ENCODE data around the gene DPRX. TPM values are rescaled to one million over a fixed set of nuclear protein-coding genes. Genes with fewer than 3 reads are reported as not detected.
A peak's percentile ranks its signal among the peaks of the same experiment; 100 is the strongest.

Gene DPRX
- total and polyA plus RNA-seq, 2 of the 13 experiments (the other 11 are each of a cell fraction or from before 2014, with no cell fraction given) = not detected

DNA sequence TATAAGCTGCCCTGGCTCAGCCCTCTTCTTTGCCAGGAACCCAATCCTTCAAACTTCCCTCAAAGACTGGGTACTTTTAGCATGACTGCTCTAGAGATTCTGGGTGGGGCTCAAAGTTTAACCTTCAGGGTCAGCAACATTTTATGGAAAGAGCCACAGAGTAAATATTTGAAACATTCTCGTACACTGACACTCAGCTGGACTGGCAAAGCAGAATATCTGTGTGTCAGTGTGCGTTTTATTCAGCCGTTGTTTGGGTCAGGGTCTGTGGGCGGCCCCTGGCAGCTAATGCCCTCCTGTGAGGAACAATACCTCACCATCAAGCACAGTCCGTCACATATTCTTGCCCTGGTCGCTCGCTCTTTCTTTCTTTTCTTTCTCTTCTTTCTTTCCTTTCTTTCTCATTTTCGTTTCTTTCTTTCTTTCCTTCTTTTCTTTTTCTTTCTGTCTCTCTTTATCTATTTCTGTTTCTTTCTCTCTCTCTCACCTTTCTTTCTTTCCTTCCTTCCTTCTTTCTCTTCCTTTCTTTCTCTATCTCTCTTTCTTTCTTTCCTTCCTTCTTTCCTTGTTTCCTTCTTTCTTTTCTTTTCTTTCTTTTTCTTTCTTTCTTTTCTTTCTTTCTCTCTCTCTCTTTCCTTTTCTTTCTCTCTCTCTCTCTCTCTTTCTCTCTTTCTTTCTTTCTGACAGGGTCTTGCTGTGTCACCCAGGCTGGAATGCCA lies 10.7 kb downstream of the DPRX start (continued):
- TF ChIP-seq HOMEZ (CRISPR knock-in tag; IDR thresholded peaks at IDR 0.05; ENCODE audit: low read depth) (0 out of 2 replicates have a peak, but pooled peaks have one; percentile 18), MBNL3 (CRISPR knock-in tag; conservative IDR thresholded peaks at IDR 0.05) (no peak), ARNTL (CRISPR knock-in tag; IDR thresholded peaks at IDR 0.05) (0 out of 2 replicates have a peak, but pooled peaks have one; percentile 40), GLI4 (CRISPR knock-in tag; IDR thresholded peaks at IDR 0.05; ENCODE audit: borderline replicate concordance) (no peak), ZNF326 (CRISPR knock-in tag; IDR thresholded peaks at IDR 0.05; ENCODE audit: borderline replicate concordance) (no peak), TAF15 (IDR thresholded peaks at IDR 0.05; ENCODE audit: low read depth, low read length, poor library complexity, severe bottlenecking) (no peak), HMGA1 (CRISPR knock-in tag; conservative IDR thresholded peaks at IDR 0.05) (no peak), ZNF839 (CRISPR knock-in tag; IDR thresholded peaks at IDR 0.05; ENCODE audit: borderline replicate concordance) (no peak), ELF4 (CRISPR knock-in tag; IDR thresholded peaks at IDR 0.05; ENCODE audit: borderline replicate concordance) (no peak), ZBTB38 (CRISPR knock-in tag; IDR thresholded peaks at IDR 0.05) (0 out of 2 replicates have a peak, but pooled peaks have one; percentile 18), MED13 (CRISPR knock-in tag; IDR thresholded peaks at IDR 0.05) (no peak), GATAD2A (CRISPR knock-in tag; IDR thresholded peaks at IDR 0.05) (peak; percentile 67), ZBTB3 (CRISPR knock-in tag; IDR thresholded peaks at IDR 0.05; ENCODE audit: borderline replicate concordance, low read depth) (no peak), MIER2 (CRISPR knock-in tag; IDR thresholded peaks at IDR 0.05) (peak; percentile 28; the same call in 1 of the 2 replicates), PBX2 (CRISPR knock-in tag; IDR thresholded peaks at IDR 0.05) (no peak), ZBTB7A (CRISPR knock-in tag; IDR thresholded peaks at IDR 0.05) (0 out of 2 replicates have a peak, but pooled peaks have one; percentile 36), RCOR2 (CRISPR knock-in tag; IDR thresholded peaks at IDR 0.05) (0 out of 2 replicates have a peak, but pooled peaks have one; percentile 14), HDAC2 (CRISPR knock-in tag; IDR thresholded peaks at IDR 0.05) (peak; percentile 54), SOX5 (CRISPR knock-in tag; IDR thresholded peaks at IDR 0.05; ENCODE audit: borderline replicate concordance) (peak; percentile 62; the same call in 1 of the 2 replicates), STAT6 (CRISPR knock-in tag; IDR thresholded peaks at IDR 0.05; ENCODE audit: borderline replicate concordance) (0 out of 2 replicates have a peak, but pooled peaks have one; percentile 26), ELF1 (CRISPR knock-in tag; IDR thresholded peaks at IDR 0.05) (no peak)
- TF ChIP-seq, protein P1, sequence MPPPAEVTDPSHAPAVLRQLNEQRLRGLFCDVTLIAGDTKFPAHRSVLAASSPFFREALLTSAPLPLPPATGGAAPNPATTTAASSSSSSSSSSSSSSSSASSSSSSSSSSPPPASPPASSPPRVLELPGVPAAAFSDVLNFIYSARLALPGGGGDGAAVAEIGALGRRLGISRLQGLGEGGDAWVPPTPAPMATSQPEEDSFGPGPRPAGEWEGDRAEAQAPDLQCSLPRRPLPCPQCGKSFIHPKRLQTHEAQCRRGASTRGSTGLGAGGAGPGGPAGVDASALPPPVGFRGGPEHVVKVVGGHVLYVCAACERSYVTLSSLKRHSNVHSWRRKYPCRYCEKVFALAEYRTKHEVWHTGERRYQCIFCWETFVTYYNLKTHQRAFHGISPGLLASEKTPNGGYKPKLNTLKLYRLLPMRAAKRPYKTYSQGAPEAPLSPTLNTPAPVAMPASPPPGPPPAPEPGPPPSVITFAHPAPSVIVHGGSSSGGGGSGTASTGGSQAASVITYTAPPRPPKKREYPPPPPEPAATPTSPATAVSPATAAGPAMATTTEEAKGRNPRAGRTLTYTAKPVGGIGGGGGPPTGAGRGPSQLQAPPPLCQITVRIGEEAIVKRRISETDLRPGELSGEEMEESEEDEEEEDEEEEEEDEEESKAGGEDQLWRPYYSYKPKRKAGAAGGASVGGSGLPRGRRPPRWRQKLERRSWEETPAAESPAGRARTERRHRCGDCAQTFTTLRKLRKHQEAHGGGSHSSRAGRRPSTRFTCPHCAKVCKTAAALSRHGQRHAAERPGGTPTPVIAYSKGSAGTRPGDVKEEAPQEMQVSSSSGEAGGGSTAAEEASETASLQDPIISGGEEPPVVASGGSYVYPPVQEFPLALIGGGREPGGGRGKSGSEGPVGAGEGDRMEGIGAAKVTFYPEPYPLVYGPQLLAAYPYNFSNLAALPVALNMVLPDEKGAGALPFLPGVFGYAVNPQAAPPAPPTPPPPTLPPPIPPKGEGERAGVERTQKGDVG (CRISPR knock-in tag; IDR thresholded peaks at IDR 0.05; ENCODE audit: borderline replicate concordance) = no peak
